NCI-H2107 treated with DMSO at 0.1 percent for 48 hours (cell line): ENCODE data around the gene CLNK.

Source experiments
- DNase-seq: peaks from one replicate; lab custom pipeline; 2025; ENCODE audit not compliant: unreplicated experiment; lab: John Stamatoyannopoulos, UW

The CLNK gene

DNA sequence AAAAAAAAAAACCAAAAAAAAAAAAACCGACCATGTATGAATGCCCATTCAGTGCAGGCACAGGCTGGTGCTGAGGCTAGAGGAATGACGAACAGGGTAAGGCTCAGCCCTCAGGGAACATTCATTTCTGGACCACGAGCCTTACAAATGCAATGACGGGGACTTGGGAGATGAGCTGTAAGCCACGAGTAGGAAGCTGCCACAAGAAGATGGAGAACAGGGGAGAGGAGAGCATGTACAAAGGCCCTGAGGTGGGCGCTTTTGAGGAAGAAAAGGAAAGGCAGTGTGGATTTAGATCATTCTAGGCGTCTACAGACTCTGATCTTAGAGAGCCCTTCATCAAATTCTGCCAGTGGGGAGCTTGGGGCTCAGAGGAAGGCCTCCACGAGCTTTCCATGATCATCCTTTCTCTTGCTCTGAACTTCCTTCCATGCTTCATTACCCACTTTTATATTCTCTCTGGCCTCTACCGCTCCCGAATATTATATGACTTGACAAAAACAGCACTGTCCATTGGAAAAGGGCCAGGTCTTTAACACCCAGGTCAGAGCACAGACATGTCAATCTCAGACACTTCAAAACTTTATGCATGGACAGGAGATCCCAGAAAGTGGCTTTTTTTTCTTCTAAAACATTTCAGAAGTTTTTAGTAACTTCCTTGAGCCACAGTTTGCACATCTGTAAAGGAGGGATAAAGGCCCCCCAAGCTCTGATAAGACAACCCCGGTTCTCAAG, 224.1 kb downstream of the CLNK start:
- no peak for DNase-seq

GRCh38 chr4:10459305-10459704, 225.3 kb downstream of the CLNK start:
- DNase-seq: no peak

DNA sequence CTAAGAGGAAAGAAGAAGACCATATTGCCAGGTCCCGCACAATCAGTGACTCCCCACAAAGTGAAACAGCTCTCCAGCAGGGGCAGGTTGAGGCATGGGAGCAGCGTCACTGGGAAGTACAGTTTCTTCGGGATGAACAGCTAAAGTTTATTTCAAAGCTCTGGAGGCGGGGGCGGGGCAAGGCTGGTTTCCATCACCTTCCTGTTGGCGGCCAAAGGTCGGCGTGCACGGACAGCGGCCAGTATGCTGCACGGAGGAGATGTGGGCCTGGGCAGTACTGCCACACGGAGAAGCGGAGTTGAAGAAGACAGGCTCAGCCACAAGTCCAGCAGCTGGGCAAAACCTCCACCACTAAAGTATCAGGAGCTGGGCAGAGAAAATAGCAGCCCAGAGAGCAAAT, 226.4 kb downstream of the CLNK start:
- no peak for DNase-seq

DNA sequence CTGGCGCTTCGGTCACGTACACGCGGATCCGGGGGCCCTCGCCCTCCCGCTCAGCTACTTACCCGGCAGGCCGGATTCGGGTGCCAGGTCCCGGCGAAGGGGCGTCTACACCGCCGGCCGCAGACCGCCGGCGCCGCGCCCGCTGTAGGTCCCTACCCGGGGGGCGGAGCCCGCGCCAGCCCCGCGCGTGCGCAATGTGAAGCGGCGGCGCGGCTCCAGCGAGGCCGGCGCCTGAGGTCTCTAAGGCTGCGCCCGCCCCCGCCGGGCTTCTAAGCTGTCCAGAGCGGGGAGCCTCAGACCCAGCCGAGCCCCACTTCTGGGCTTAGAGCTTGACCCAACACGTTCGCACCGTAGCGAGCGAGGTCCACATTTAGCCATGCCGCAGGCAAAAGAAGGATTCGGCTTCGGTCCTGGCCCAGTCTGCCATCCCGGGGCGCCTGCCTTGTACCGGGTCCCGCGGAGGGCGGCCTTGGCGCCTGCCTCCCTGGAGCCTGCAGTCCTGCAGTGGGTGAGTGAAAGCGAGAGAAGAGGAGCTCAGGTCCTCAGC, 227.2 kb downstream of the CLNK start, which contains the start of gene ZNF518B:
Gene ZNF518B (minus strand): TSS at position 172 of the 547 bp plus-strand sequence. CDS start 11,098 bp downstream, outside the sequence.
- no peak for DNase-seq

DNA sequence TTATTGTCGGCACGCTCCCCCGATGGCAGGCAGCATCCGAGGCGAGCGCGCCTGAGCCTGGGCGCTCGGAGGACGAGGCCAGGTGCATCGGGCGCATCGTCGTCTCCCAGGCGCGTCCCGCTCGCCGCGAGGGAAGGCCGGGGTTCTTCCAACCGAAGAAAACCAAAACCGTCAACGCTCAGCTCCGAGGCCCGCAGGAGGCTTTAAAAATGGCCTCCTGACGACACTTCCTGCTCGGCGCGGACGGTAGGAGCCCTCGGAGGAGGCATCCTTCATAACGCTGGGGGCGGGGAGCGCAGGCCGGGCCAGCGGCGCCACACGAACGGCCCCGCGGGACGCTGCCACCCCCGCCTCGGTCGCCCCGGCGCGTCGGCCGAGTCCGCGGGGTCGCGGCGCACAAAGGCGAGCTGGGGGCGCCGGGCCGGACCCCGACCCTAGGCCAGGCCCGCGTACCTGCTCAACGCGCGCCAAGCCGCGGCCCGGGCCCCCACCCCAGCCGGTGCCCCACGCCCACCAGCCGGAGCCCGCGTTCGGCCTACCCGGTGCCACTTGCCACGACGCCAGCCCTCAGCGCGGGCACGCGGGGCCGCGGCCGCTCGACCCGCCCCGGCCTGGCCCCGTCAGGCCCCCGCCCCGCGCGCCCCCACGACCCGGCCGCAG, 227.8 kb downstream of the CLNK start:
- DNase-seq: no peak

- DNase-seq: no peak
These were observed 228.3 kb downstream of the CLNK start for GRCh38 chr4:10456260-10456594.

GRCh38 chr4:10455133-10455532, 229.4 kb downstream of the CLNK start:
- DNase-seq: no peak

DNA sequence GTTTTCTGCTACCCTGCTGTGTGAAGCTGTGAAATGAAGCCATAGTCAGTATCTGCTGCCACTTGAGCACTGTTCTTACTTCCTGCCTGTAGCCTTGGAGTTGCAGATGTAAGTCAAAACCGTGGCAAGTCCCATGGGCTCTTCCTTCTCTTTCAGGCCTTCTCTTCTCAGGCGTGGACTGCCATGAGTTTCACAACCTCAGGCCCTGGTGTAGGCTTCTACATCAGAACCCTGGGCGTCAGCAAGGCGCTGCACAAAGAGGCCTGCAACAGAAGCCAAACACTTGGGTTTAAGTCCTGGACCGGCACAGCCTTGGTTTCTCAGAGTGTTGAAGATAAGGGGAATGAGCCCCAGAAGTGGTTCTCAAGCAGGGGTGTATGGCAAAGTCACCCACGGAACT, 229.8 kb downstream of the CLNK start:
- no peak for DNase-seq

- no peak for DNase-seq
These were observed 230.4 kb downstream of the CLNK start for GRCh38 chr4:10454121-10454520.

GRCh38 chr4:10448991-10449390, 235.6 kb downstream of the CLNK start:
- no peak for DNase-seq

- no peak for DNase-seq
These were observed 241.6 kb downstream of the CLNK start for GRCh38 chr4:10442976-10443375.

DNA sequence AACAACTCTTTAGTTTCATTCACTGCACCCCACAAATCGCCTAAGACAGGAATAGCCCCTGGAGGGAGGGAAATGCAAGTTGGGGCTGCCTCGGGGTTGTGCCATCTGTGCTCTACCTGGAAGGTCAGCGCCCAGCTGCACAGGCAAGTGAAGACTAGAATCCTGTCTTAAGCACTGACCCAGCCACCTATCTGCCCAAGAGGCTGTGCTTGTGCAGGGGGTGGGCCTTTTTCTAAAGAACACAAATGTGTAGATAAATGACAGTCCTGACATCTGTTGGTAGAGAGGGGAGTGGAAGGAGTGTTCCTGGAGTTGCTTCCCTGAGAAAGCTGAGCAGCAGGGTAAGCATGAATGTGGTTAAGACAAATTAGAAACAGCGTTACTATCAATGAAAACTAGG, 243.1 kb downstream of the CLNK start:
- DNase-seq: no peak

DNA sequence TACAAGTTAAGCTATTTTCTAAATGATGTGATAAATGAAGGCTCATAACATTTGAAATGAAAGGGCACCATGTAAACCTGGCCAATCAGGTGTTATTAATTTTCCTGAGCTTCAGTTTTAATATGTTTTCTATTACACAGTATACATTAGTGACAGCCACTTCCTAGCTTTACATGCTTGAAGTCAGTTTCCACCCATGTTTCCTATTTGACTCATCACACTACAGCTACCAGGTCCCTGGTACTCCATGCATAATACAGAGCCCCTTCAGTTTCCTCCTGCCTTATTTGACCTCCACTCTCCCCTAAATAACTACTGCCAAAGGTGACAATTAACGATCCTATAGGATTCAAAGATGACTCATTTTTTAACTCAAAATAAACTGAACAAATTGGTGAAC, 245.6 kb downstream of the CLNK start:
- no peak for DNase-seq

GRCh38 chr4:10437735-10438134, 246.8 kb downstream of the CLNK start:
- no peak for DNase-seq
